Kidney epithelial cell (primary cell): ENCODE results near the gene MEX3A. TPM values are rescaled to one million over a fixed set of nuclear protein-coding genes. Genes with fewer than 3 reads are reported as not detected.
A peak's percentile ranks its signal among the peaks of the same experiment; 100 is the strongest.

ENCODE experiments used
- DNase-seq: peaks from one replicate; pipeline ENCODE4 v3.0.0-alpha.2; 2010; ENCODE audit warnings: low read depth
- H3K27me3 ChIP-seq: 2 replicates; pipeline ENCODE4 v1.6.0; 2011; ENCODE audit warnings: low read length; ENCODE audit not compliant: control insufficient read depth, insufficient read depth
- H3K36me3 ChIP-seq: 2 replicates; pipeline ENCODE4 v1.5.1; 2011; ENCODE audit warnings: low read length; ENCODE audit not compliant: control insufficient read depth, insufficient read depth
- H3K4me3 ChIP-seq: 2 replicates; pipeline ENCODE4 v1.5.1; 2011; ENCODE audit warnings: low read depth, mild to moderate bottlenecking, control low read depth, low read length
- total RNA-seq: library from RNA; depleted of rRNA; stranded (reverse); fragments of >200 nt; gene quantifications from 2 replicates; pipeline ENCODE4 v1.2.3, GENCODE V29; 2015
- TF ChIP-seq, protein P1 (sequence below): IDR thresholded peaks from 2 replicates; pipeline ENCODE4 v1.5.1; 2011; ENCODE audit warnings: mild to moderate bottlenecking, moderate library complexity, low read length, control low read depth, inconsistent platforms; ENCODE audit not compliant: insufficient read depth, poor library complexity, severe bottlenecking

Gene MEX3A
- total RNA-seq, 1 donor from 2014 or later: 34.5 TPM

DNA sequence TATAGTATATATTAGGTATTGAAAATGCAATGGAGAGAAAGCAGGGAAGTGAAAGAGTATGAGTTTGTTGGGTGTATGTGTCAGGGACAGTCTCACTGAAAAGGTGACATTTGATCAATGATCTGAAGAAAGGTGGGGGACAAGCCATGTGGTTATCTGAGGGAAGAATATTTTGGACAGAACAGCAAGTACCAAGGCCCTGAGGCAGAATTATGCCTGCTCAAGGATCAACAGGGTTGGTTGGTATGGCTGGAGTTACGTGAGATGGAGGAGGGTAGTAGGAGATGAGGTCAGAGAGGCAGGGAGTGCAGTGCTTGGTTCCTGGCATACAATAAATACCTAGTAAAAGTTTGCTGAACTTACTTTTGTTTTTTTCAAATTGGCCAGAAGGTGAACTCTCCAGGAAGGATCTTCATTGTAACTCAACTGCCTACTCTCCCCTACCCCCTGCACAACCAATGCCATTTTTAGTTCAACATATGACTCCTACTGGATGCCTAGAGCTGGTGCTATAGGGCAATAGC is 25.9 kb downstream of the MEX3A start:
- H3K27me3 ChIP-seq: no peaks in the 10 kb centered on the region
- no peak overlapping the region for H3K4me3 ChIP-seq
- DNase-seq: no peak
- no peaks in the 10 kb centered on the region for H3K36me3 ChIP-seq
- TF ChIP-seq, protein P1, sequence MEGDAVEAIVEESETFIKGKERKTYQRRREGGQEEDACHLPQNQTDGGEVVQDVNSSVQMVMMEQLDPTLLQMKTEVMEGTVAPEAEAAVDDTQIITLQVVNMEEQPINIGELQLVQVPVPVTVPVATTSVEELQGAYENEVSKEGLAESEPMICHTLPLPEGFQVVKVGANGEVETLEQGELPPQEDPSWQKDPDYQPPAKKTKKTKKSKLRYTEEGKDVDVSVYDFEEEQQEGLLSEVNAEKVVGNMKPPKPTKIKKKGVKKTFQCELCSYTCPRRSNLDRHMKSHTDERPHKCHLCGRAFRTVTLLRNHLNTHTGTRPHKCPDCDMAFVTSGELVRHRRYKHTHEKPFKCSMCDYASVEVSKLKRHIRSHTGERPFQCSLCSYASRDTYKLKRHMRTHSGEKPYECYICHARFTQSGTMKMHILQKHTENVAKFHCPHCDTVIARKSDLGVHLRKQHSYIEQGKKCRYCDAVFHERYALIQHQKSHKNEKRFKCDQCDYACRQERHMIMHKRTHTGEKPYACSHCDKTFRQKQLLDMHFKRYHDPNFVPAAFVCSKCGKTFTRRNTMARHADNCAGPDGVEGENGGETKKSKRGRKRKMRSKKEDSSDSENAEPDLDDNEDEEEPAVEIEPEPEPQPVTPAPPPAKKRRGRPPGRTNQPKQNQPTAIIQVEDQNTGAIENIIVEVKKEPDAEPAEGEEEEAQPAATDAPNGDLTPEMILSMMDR: no peak

DNA sequence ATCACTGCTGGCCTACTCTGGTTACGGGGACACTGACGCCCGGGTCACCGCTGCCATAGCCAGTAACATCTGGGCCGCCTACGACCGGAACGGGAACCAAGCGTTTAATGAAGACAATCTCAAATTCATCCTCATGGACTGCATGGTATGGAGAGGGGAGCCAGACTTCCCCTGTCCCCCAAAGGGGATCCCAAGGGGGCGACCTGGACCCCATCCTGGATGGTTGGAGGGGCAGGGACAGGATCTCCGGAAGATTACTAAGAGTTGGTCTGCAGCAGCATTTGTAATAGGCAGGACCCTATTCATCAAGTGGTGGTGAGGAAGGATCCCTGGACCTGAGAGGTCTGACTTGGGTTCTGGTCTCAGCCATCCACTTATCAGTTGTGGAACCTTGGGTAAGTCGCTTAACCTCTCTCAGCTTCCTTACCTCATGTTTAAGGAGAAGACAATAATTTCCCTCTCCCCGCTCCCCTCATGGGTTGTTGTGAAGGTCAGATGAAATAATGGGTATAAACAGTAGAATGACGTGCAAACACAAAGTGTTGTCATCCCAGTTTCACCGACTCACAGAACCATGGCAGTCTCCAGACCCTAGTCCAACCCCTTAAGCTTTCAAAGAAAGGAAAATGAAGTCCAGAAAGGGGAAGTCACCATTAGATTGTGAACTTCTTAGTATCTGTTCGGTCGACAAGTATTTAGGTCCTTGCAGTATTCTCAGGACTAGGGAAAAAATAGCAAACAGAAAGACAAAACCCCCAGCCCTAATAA is 26.8 kb downstream of the MEX3A start:
- DNase-seq: no peak
- Histone ChIP-seq H3K27me3 (no peaks in the 10 kb centered on the region), H3K4me3 (peak overlapping the region; percentile 65), H3K36me3 (no peaks in the 10 kb centered on the region)
- TF ChIP-seq, protein P1: no peak

DNA sequence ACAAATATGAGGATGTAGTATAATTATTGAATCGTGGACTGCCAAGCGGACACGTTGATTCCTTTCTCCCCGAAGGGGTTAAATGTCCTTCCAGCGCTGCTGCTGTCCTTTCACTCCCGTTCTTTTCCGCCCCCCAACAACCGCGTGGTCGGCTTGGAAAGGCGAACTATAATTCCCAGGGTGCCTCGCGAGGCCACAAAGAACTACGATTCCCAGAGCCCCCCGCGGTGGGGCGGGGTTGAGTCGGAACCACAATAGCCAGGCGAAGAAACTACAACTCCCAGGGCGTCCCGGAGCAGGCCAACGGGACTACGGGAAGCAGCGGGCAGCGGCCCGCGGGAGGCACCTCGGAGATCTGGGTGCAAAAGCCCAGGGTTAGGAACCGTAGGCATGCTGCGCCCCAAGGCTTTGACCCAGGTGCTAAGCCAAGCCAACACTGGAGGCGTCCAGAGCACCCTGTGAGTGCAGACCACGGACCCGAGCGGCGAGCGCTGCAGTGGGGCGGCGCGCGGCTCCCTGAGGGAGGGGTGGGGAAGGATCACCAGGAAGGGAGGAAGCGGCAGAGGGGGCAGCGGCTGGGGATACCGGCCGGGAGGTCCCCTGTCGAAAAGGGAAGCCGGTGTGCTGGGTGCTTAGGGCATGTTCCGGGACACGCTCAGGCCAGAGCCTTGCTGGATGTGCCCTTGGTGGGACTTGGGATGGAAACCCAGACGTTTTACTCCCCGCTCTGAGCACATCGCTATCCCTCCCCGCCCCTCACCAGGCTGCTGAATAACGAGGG is 27.6 kb downstream of the MEX3A start, which contains the start of gene LAMTOR2:
LAMTOR2 (plus strand) TSS at position 283 of the 781 bp plus-strand sequence; CDS start at position 391, 108 bp downstream.
- Histone ChIP-seq H3K4me3 (peak within 1 kb of the TSS; percentile 65), H3K36me3 (no peaks in the 10 kb centered on the region), H3K27me3 (no peaks in the 10 kb centered on the region)
- peak; percentile 82 for DNase-seq
- TF ChIP-seq, protein P1: no peak

DNA sequence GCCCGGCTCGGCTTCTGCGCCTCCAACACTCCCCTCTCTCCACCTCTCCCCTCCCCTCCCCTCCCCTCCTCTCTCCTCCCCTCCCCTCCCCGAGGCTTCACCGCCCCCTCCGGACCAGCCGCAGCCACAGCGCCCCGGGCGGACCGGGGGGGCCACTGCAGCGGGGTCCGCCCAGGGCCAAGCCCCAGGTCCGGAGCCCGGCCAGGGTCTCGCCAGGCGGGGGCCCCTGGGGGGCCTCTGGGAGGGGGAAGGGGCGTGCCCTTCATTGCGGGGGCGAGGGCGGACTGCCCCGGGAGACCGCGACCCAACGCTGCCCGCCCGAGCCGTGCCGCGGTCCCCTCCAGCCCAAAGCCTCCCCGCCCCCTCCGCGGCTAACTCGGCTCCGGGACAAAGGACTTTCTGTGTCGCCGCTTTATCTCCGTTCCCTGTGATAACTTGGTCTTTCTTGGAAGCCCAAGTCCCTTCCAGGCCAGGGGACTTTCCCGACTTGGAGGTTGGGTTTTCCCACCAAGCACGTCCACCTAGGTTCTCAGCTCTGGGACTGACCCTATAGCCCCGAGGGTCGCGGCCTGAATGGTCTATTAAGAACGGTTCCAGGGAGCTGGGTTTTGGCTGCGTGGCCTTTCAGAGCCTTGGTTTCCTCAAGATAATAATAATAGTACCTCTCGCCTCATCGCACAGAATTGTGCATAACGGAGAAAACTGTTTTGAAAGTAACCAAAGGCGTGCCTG is 28.3 kb downstream of the MEX3A start, which contains the start of gene UBQLN4:
UBQLN4 (minus strand) TSS at position 31 of the 732 bp plus-strand sequence. CDS start 97 bp downstream, outside the sequence.
- H3K4me3 ChIP-seq: peak within 1 kb of the TSS; percentile 76
- H3K36me3 ChIP-seq: no peaks in the 10 kb centered on the region
- no peak for DNase-seq
- no peaks in the 10 kb centered on the region for H3K27me3 ChIP-seq
- TF ChIP-seq, protein P1: peak; percentile 17

DNA sequence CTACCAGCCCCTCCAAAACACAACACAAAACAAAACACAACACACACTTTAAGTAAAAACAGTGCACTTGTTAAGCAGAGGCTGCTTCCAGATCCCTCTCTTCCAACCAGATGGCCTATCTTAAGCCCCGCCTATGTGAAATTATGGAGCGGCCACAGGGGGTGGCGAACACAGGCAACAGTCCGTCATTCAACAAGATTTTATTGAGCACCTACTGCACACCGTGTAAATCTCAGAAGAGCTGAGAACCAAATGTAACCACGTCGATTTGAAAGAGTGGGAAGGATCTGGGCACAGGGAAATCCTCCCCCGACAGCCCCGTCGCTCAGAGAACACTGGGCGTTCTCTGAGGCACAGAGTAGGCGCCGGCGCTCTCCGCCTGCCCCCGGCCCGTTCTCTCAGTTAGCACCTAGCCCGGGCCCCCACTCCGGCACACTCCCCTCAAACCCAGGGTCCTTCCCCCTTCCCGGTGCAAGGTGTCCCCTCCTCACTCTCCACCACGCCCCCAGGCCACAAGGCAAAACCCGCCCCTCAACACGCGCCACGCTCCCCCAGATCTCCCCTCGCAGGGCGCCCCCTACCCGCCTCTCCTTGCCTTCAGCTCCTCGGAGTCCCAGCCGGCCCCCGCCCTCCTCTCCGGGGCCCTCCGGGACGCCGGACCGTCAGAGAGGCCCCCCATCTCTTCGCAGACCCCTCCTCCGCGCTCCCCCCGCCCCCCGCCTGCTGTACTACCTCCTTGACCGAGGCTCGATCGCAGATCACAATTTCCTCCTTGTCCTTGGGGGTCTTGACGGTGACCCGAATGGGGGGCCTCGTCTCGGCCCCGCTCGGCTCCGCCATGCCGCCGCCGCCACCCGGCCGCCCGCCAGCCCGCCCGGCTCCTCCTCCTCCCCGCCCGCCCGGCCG is 29.1 kb downstream of the MEX3A start:
- TF ChIP-seq, protein P1: peak; percentile 53
- no peak for DNase-seq
- H3K4me3 ChIP-seq: peak overlapping the region; percentile 76
- H3K27me3 ChIP-seq: no peaks in the 10 kb centered on the region
- H3K36me3 ChIP-seq: peaks cover 1% of the 10 kb centered on the region
